ENCODE results near the gene XPNPEP2. TPM values are rescaled to one million over a fixed set of nuclear protein-coding genes. Genes with fewer than 3 reads are reported as not detected.

Gene XPNPEP2
- total RNA-seq, 1 experiment from 2014 or later = not detected

GRCh38 chrX:129818123-129818522 lies 79.3 kb downstream of the XPNPEP2 start:
- Histone ChIP-seq H3K4me2 (ENCODE audit: low read length) (no peak overlapping the region), H2AFZ (ENCODE audit: low read length) (no peak overlapping the region), H3K4me3 (ENCODE audit: low read length) (no peak overlapping the region), H3K79me2 (ENCODE audit: low read length) (no peaks in the 10 kb centered on the region), H4K20me1 (ENCODE audit: low read length) (no peaks in the 10 kb centered on the region), H3K9me3 (ENCODE audit: low read length) (no peaks in the 10 kb centered on the region), H3F3A (ENCODE audit: low read length, unreplicated experiment) (no peaks in the 10 kb centered on the region), H3K27me3 (ENCODE audit: low read length) (no peaks in the 10 kb centered on the region), H3K36me3 (ENCODE audit: low read depth, low read length) (no peaks in the 10 kb centered on the region), H3K4me1 (ENCODE audit: insufficient read depth, low read length) (no peaks in the 10 kb centered on the region), H3K9me2 (replicated peaks; ENCODE audit: low read length) (no peaks in the 10 kb centered on the region), H3K9ac (ENCODE audit: low read length) (no peak overlapping the region), H3K27ac (ENCODE audit: low read length) (no peak overlapping the region)
- CTCF ChIA-PET = no interaction called here
- POLR2A ChIA-PET (ENCODE audit: unreplicated experiment) = no interaction called here
- TF ChIP-seq EZH2 (IDR thresholded peaks at IDR 0.05; ENCODE audit: low read length, unreplicated experiment) = no peak
- no peak for TF ChIP-seq EZH2phosphoT487 (IDR thresholded peaks at IDR 0.05; ENCODE audit: borderline replicate concordance, low read length)
- no peak for TF ChIP-seq CTCF (conservative IDR thresholded peaks at IDR 0.05; ENCODE audit: low read depth, low read length)
- no TSS peak for BruUV-seq (replicated peaks)
- DNase-seq (no peak), ATAC-seq (no peak)
- intact Hi-C loops (cut with micrococcal nuclease) = no loop called here

Other genes starting within 250 kb of the XPNPEP2 start
- gene SMARCA1, start 215.5 kb upstream of the XPNPEP2 start, total RNA-seq (2014; rRNA removed) = 34.8 and 35.6 TPM in 2 replicates
- 18.7 and 19.4 TPM in 2 replicates for gene OCRL, start 198.7 kb upstream of the XPNPEP2 start, total RNA-seq (2014; rRNA removed)
- 8.5 and 11.6 TPM in 2 replicates for gene APLN, start 84.0 kb upstream of the XPNPEP2 start, total RNA-seq (2014; rRNA removed)
- gene SASH3, start 41.0 kb downstream of the XPNPEP2 start, total RNA-seq (2014; rRNA removed) = not detected in 2 replicates
- 29.0 and 30.5 TPM in 2 replicates for gene ZDHHC9, start 104.9 kb downstream of the XPNPEP2 start, total RNA-seq (2014; rRNA removed)
- gene UTP14A, start 167.2 kb downstream of the XPNPEP2 start, total RNA-seq (2014; rRNA removed) = 20.2 and 40.5 TPM in 2 replicates
- gene BCORL1, start 243.7 kb downstream of the XPNPEP2 start, total RNA-seq (2014; rRNA removed) = 3.1 and 3.9 TPM in 2 replicates